ENCODE data around the gene RAPGEF4.

GRCh38 chr2:172806996-172807395 is 71.4 kb downstream of the RAPGEF4 start:
- TF ChIP-seq CTCF (IDR thresholded peaks at IDR 0.05), result no peak
- no peak for TF ChIP-seq POLR2A (IDR thresholded peaks at IDR 0.05)
